Prostate gland (tissue), 2 donors: ENCODE data around the gene UBE2R2. TPM values are rescaled to one million over a fixed set of nuclear protein-coding genes. Genes with fewer than 3 reads are reported as not detected.
"Not testable (repeated sequence)": the region's sequence is repeated elsewhere in the genome, so short reads cannot be mapped to it uniquely, and the experiment has no call there.

Source experiments
- DNase-seq: peaks from one replicate; pipeline ENCODE4 v3.0.0-alpha.2; 2019; ENCODE audit warnings: low spot score
- H3K27ac ChIP-seq, 2 donors: fragments of 200-600 bp; sonication (generic); 2 replicates each; pipeline ENCODE4 v1.5.1; 2017 to 2019
- H3K27me3 ChIP-seq: fragments of 200-600 bp; sonication (generic); replicated peaks from 2 replicates; pipeline ENCODE4 v1.5.1; 2019; ENCODE audit not compliant: insufficient read depth
- H3K36me3 ChIP-seq, 2 donors: fragments of 200-600 bp; sonication (generic); 1 replicate in 1 of 2; 2 replicates in 1 of 2; pipeline versions ENCODE4 v1.5.1 to v1.8.1; 2017 to 2019
- H3K4me1 ChIP-seq: fragments of 200-600 bp; sonication (generic); replicated peaks from 2 replicates; pipeline ENCODE4 v1.5.1; 2019
- H3K4me3 ChIP-seq, 2 donors: fragments of 200-600 bp; sonication (generic); 2 replicates each; pipeline ENCODE4 v1.5.1; 2017 to 2019
- H3K9me3 ChIP-seq: fragments of 200-600 bp; sonication (generic); 2 replicates; pipeline ENCODE4 v1.5.1; 2017
- POLR2A ChIP-seq: fragments of 450-650 bp; IDR thresholded peaks from one replicate; pipeline ENCODE4 v1.6.1; 2016; ENCODE audit warnings: antibody characterized with exemption, mild to moderate bottlenecking
- POLR2AphosphoS5 ChIP-seq: sonication (generic); formaldehyde crosslinking; IDR thresholded peaks from one replicate; pipeline ENCODE4 v1.6.1; 2017; ENCODE audit warnings: antibody characterized with exemption
- WGBS: methylation state at CpG from one replicate; pipeline ENCODE4 v1.1.5; 2018; 5-methylcytosine and 5-hydroxymethylcytosine counted together
- intact Hi-C: fragments of 100-400 bp; cut with DNase I; formaldehyde crosslinking; loops from one replicate; pipeline ENCODE4 v1.14.2; 2022
- total RNA-seq, 2 donors: library from RNA; depleted of rRNA; stranded (reverse); fragments of >200 nt; gene quantifications; one replicate each; pipeline ENCODE4 v1.1.0, GENCODE V29; 2016
- TF ChIP-seq, protein P1 (sequence below), 4 experiments: fragments of 200-600 bp in 2 of 4; fragments of 450-650 bp in 2 of 4; sonication (generic) in 2 of 4; IDR thresholded peaks; 1 replicate in 3 of 4; 2 replicates in 1 of 4; pipeline ENCODE4 v1.5.1; 2016 to 2019; ENCODE audit warnings: antibody characterized with exemption in 4 of 4, mild to moderate bottlenecking in 2 of 4, moderate library complexity in 2 of 4

The UBE2R2 gene
- total RNA-seq, 2 donors from 2014 or later = 25.6 to 42.7 TPM

DNA sequence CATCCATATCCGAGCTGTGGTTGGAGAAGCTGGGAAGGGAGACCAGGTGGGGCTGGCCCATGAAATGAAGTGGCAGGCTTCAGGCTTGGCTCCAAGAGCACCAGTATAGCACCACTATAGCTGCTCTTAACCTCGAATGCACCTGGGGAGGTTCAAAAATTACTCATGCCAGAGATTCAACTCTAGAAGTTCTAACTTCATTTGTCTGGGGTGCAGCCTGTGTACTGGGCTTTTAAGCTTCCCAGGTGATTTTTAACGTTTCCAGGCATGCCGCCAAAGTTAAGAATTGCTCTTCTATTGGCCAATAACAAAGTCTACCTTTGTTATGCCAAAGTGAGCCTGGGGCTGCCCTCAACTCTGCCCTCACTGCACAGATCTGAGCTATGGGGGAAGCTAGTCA is 21.1 kb upstream of the UBE2R2 start:
- whole genome bisulfite sequencing = 41% methylated on average over 4 of the region's 4 CpGs
- TF ChIP-seq POLR2AphosphoS5 = no peak
- TF ChIP-seq, protein P1, sequence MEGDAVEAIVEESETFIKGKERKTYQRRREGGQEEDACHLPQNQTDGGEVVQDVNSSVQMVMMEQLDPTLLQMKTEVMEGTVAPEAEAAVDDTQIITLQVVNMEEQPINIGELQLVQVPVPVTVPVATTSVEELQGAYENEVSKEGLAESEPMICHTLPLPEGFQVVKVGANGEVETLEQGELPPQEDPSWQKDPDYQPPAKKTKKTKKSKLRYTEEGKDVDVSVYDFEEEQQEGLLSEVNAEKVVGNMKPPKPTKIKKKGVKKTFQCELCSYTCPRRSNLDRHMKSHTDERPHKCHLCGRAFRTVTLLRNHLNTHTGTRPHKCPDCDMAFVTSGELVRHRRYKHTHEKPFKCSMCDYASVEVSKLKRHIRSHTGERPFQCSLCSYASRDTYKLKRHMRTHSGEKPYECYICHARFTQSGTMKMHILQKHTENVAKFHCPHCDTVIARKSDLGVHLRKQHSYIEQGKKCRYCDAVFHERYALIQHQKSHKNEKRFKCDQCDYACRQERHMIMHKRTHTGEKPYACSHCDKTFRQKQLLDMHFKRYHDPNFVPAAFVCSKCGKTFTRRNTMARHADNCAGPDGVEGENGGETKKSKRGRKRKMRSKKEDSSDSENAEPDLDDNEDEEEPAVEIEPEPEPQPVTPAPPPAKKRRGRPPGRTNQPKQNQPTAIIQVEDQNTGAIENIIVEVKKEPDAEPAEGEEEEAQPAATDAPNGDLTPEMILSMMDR (IDR thresholded peaks at IDR 0.05) = no peak
- TF ChIP-seq POLR2A = no peak
- DNase-seq = no peak
- Histone ChIP-seq H3K9me3 (no peaks in the 10 kb centered on the region), H3K4me1 (no peaks in the 10 kb centered on the region), H3K36me3 (no peaks in the 10 kb centered on the region), H3K4me3 (no peak overlapping the region), H3K27ac (no peak overlapping the region), H3K27me3 (no peaks in the 10 kb centered on the region)
- intact Hi-C loops = no loop called here

DNA sequence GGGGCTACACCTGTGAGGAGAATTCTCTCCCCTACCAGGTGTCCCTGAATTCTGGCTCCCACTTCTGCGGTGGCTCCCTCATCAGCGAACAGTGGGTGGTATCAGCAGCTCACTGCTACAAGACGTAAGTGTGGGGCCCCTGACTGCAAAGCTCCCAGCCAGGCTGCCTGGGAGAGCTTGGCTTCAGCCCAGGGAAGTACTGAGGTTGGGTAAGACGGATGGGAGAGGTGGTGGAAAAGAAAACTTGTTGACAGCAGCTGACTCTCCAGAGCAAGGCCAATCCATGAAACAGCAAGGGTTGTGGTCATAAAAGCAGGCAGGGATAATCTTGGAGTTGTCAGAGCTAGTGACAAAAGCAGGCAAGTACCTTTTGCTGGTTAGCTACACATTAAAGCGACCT is 20.3 kb upstream of the UBE2R2 start:
- intact Hi-C loops, H3K4me3 ChIP-seq, H3K9me3 ChIP-seq, H3K4me1 ChIP-seq, H3K27ac ChIP-seq, DNase-seq, H3K27me3 ChIP-seq, H3K36me3 ChIP-seq: not testable (repeated sequence)
- 79% methylated on average over 5 of the region's 5 CpGs for WGBS

DNA sequence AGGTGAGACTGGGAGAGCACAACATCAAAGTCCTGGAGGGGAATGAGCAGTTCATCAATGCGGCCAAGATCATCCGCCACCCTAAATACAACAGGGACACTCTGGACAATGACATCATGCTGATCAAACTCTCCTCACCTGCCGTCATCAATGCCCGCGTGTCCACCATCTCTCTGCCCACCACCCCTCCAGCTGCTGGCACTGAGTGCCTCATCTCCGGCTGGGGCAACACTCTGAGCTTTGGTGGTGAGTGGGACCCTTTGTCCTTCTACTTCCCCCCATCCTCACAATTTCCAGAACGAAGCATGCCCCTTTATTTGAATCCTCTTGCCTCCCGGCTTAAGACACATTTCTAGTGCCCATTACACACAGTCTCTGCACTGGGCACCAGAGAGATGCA is 19.1 kb upstream of the UBE2R2 start:
- H3K4me3 ChIP-seq = no peak overlapping the region
- no peak overlapping the region for H3K27ac ChIP-seq
- H3K9me3 ChIP-seq = no peaks in the 10 kb centered on the region
- H3K4me1 ChIP-seq = no peaks in the 10 kb centered on the region
- H3K27me3 ChIP-seq = no peaks in the 10 kb centered on the region
- intact Hi-C loops = no loop called here
- 97% methylated on average over 8 of the region's 8 CpGs for WGBS
- no peak for DNase-seq
- no peak for TF ChIP-seq POLR2A
- TF ChIP-seq, protein P1 (IDR thresholded peaks at IDR 0.05) = no peak
- TF ChIP-seq POLR2AphosphoS5 = no peak
- H3K36me3 ChIP-seq = no peaks in the 10 kb centered on the region

DNA sequence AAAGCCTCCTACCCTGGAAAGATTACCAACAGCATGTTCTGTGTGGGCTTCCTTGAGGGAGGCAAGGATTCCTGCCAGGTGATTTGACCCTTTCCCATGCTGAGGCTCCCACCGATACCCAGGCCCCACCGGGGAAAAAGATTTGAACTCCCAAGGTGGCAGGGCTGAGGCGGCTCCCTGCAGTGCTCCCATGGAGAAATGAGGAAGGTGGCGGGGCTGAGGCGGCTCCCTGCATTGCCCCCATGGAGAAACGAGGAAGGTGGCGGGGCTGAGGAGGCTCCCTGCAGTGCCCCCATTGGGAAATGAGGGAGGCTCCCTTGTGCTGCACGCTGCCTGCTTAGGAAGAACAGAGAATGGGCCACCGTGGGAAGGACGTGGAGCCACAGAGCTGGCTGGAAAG is 18.4 kb upstream of the UBE2R2 start:
- no peak overlapping the region for H3K27ac ChIP-seq
- 82% methylated on average over 10 of the region's 10 CpGs for WGBS
- no peak for DNase-seq
- no peak for TF ChIP-seq POLR2A
- no peak for TF ChIP-seq POLR2AphosphoS5
- TF ChIP-seq, protein P1 (IDR thresholded peaks at IDR 0.05) = no peak
- no peaks in the 10 kb centered on the region for H3K9me3 ChIP-seq
- intact Hi-C loops = no loop called here
- H3K4me1 ChIP-seq = no peaks in the 10 kb centered on the region
- no peaks in the 10 kb centered on the region for H3K27me3 ChIP-seq
- no peaks in the 10 kb centered on the region for H3K36me3 ChIP-seq
- H3K4me3 ChIP-seq = no peak overlapping the region

DNA sequence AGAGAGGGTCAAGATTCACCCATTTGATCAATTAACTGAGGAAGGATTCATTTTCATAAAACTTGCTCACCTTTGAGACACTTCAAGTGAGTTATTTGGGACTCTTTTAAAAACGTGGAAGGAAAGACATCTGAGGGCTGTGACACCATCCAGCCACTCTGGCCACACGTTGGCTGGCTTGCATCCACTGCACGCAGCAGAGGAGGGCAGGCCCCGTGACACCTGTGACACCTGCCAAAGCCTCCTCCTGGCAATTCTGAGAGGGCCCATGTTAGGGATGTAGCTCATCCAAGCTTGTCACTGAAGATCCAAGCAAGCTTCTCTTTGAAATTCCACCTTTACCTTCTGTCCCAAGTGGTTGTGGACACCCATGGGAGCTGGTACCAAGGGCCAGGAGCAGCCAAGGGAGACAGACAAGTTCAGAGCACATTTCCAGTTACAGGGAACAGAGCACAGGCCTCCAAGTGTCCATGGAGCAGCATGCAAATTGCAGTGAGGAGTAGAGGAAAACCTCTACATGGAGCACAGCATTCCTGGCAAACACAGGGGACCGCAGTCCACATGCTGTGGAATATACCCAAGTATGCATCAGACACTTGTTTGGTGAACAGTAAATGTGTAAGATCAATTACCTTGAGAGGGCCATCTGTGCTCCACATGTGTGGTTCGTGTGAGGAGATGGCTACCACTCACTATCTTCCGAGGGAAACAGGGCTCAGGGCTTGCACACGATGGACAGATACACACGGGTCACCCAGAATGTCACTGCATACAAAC is 16.8 kb upstream of the UBE2R2 start:
- Histone ChIP-seq H3K4me1 (no peaks in the 10 kb centered on the region), H3K9me3 (no peaks in the 10 kb centered on the region), H3K27me3 (no peaks in the 10 kb centered on the region), H3K27ac (no peak overlapping the region), H3K36me3 (no peaks in the 10 kb centered on the region), H3K4me3 (no peak overlapping the region)
- TF ChIP-seq POLR2A (no peak), POLR2AphosphoS5 (no peak)
- TF ChIP-seq, protein P1 (IDR thresholded peaks at IDR 0.05) = no peak
- WGBS = 77% methylated on average over 9 of the region's 9 CpGs
- intact Hi-C loops = no loop called here
- no peak for DNase-seq
